HG03025 (cell line): ENCODE data around the gene SACM1L.

Experiments
- ATAC-seq: cut with Tn5 transposase; IDR thresholded peaks from one replicate; pipeline ENCODE4 v1.9.1; 2021; ENCODE audit warnings: mild to moderate bottlenecking, moderate library complexity; ENCODE audit not compliant: unreplicated experiment, low FRiP score

The SACM1L gene

GRCh38 chr3:45781271-45781670 lies 92.1 kb downstream of the SACM1L start:
- no peak for ATAC-seq

- ATAC-seq: no peak
Measured at GRCh38 chr3:45781841-45782240, 92.6 kb downstream of the SACM1L start.

DNA sequence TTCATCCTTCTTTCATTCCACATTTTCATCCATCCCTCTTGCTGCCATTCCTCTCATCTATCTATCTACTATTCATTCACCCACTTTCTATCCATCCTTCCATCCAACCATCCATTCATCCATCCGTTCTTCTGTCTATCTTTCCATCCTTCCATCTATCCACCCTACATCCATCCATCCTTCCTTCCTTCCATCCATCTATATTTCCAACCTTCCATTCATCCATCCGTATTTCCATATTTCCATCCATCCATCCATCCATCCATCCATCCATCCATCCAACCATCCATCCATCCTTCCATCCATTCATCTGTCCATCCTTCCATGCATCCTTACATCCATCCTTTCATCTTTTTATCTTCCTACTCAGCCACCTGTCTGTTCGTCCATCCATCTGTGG lies 93.2 kb downstream of the SACM1L start:
- no peak for ATAC-seq

DNA sequence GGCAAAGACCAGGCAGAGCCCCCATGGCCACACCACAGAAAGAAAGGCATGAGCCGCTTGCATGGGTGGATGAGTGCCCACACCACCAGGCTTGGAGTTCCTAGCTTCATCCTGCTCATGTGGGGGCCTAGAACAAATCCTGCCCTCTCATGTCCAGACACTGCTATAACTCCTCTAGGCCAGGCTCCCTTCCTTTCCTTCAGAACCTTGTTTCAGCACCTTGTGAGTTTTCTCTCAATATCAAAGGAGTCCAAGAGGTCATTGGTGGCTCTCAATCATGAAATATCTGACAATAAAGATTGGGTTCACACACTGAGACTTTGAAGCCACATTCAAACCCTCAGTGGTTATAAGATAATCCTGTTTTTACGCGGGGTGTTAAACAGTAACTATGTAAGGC lies 94.5 kb downstream of the SACM1L start:
- ATAC-seq: no peak

DNA sequence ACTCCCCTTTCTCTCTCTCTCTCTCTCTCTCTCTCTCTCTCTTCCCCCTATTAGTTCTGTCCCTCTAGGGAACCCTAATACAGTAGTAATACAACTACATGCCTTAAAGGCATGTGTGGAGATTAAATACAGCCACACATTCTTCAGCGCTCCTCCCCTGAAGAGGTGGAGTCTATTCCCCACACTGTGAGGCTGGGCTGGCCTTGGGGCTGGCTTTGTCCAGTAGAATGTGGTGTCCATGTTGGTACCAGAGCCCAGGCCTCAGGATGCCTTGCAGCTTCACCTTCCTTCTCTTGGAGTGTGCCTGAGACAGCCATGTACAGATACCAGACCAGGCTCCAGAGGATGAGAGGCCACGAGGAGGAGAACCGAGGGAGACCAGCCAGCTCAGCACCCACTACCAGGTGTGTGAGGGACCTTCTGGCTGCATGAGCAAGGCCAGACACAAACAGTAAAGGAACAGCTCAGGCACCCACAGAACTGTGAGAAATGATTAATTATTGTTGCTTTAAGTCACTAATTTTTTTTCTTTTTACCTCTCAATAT lies 96.5 kb downstream of the SACM1L start:
- ATAC-seq: no peak

GRCh38 chr3:45786801-45787495 lies 97.8 kb downstream of the SACM1L start:
- no peak for ATAC-seq

DNA sequence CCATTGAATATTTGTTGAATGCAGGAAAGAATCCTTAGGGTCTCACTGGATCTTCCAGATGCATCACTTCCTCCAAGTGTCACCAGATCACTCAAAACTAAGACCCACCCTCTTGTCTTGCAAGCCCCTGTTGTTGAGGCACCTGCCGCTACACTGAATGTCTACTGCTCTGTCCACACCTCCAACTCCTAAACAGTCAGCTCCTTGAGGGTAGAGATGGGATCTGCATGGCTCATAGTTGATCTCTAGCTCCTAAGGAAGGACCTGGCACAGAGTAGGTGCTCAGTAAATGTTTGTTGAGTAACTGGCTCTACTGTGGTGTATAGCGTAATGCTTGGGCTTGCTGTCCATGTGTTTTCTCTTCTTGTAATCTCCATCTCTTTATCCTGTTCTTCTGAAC lies 98.4 kb downstream of the SACM1L start:
- ATAC-seq: no peak

DNA sequence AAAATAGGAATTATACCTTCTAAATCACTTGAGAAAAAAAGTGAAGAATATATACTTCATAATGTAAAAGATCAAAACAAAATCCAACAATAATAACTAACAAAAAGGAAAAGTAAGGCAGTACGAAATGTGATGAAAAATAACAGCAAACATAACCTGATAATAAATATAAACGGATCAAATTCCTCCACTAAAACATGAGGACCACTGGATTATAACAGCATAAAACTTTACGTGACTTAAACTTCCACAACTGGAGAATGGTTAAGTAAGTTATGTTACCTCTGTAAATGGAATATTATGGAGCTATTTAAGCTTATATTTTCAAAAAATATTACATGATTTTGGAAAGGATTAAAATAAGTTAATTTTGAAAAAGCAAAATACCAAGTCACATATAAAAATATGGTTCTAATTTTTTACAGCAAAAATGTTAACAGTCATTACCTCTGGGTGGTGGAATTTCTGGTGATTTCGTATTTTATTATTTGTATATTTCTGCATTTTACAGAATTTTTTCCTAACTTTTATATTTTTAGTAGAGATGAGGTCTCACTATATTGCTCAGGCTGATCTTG lies 100.1 kb downstream of the SACM1L start:
- no peak for ATAC-seq

- ATAC-seq: no peak
Measured at GRCh38 chr3:45790596-45790995, 101.4 kb downstream of the SACM1L start.

DNA sequence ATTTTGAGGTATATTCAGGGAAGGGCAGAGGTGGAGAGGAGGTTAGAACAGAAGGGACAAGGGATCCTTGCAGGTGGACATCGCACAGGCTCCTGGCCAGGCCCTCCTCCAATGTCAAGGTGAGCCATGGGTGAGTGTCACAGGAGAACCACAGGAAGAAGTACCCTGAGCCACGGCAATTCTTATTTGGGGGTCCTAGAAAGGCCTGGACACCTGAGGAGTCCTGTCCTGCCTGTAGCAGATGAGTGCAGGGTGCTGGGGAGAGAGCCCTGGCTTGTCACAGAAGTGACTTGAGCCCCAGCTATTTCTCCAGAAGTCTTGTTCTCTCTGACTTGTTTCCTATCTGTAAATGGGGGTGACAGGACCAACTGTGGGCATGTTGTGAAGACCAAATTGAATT lies 102.8 kb downstream of the SACM1L start:
- no peak for ATAC-seq

DNA sequence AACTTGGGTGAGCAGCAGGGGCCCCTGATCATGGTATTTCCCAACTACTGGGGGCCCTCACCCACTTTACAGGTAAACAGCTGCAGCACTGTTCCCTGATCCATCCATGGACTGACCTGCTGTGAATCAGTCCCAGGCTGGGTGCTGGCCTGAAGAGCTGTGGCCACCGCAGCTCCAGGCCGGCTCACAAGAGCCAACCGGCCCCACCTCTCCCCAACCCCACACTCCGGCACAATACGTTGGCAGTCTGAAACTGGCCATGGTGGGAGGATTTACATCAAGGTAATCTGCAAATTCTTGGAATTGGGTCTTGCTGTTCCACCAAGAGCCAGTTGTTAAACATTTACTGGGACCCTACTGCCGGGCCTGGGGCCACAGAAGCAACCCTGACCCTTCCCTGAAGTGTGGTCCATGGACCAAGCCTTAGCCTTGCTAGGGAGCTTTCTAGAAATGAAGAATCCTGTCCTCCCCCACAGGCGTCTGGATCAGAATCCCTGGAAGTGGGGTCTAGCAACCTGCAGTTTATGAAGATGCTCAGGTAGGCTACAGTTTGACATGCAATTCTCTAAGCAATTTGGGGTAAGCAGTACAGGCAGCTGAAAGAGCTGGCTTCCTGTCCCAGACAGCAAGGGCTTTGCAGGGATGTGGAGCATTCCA lies 103.4 kb downstream of the SACM1L start:
- no peak for ATAC-seq

DNA sequence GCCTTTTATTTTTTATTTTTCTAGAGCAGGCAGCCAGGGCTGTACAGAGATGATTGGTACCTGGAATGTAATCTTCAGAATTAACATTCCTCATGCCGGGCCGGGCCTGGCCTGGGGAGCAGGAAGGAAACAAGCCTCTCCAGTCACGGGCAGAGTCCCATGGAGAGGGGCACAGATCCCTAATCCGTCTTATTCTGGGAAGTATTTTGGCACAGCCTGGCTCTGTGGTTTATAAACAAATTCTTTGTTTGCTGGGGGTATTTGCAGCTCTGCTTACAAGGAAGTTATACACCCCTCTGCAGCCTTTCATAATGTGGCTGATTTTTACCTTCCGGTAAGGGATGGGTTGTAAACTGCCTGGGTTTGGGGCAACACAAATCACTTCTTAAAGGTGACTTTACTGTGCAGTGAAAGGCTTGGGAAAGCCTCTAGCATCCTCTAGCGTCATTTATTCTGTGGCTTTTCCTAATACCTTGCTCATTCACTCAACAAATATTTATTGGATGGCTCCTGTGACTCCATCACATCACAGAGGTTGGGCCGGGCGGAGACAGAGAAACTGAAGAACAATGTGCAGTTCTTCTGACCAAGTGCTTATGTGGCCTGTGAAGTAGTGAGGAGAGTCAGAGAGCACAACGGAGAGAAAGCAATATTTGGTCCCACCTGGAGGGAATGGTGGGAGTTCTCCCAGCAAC lies 104.4 kb downstream of the SACM1L start:
- ATAC-seq: no peak

DNA sequence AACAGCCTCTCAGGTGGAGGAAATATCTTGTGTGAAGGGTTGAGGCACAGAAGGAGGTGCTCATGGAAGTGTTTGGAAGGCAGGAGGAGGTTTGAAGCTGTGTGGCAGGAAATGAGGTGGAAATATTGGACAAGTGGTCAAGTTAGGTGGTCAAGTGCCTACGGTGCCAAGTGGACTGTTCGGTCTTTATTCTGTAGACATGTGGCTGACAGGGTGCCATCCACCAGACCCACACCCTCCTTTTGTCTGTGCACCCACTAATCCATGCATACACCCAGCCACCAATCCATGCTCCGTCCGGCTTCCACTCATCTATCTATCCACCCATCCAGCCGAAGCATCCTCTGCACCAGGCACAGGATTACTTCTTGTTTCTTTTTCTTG lies 105.0 kb downstream of the SACM1L start:
- ATAC-seq: no peak

- ATAC-seq: no peak
Measured at GRCh38 chr3:45794660-45795059, 105.5 kb downstream of the SACM1L start.
